ENCODE measurements around the gene ERCC3.
A peak's percentile ranks its signal among the peaks of the same experiment; 100 is the strongest.
"Not testable (repeated sequence)": the region's sequence is repeated elsewhere in the genome, so short reads cannot be mapped to it uniquely, and the experiment has no call there.

The ERCC3 gene

DNA sequence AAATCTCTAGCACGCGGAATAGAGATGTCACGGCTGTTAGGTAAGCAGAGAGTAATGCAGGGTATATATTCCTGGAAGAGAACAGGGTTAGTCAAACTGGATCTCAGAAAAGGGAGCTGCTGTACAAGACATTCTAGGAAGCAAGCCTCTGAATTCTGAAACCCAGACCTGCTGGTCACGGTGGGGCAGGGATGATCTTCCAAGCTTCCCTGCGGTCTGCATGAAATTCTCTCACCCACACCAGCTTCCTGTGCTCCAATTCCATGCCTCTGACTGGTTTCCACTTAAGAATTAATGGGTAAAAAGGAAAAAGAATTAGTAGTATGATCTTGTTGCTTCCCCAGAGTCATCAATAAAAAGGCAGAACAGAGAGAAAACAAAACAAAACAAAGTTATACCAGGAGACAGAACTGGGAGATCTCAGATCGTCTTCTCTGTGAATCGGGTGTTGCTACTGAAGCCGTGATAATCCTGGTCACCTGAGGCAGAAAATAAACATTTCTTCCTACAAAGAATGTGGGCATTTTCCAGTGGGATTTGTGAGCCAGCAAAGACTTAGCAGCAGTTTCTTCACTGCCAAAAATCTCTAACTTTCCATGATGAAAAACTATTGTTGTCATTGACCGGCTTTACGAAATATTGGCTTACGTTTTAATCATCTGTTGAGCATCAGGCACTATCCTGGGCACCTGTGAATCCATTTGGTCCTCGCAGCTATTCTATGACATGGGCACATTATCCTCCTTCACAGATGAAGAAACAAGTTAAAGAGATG, 68.6 kb downstream of the ERCC3 start:
- DNase-seq = no peak

- DNase-seq = not testable (repeated sequence)
Observed at GRCh38 chr2:127224135-127224534, 69.8 kb downstream of the ERCC3 start.

GRCh38 chr2:127220768-127221527, 73.0 kb downstream of the ERCC3 start:
- DNase-seq = no peak

DNA sequence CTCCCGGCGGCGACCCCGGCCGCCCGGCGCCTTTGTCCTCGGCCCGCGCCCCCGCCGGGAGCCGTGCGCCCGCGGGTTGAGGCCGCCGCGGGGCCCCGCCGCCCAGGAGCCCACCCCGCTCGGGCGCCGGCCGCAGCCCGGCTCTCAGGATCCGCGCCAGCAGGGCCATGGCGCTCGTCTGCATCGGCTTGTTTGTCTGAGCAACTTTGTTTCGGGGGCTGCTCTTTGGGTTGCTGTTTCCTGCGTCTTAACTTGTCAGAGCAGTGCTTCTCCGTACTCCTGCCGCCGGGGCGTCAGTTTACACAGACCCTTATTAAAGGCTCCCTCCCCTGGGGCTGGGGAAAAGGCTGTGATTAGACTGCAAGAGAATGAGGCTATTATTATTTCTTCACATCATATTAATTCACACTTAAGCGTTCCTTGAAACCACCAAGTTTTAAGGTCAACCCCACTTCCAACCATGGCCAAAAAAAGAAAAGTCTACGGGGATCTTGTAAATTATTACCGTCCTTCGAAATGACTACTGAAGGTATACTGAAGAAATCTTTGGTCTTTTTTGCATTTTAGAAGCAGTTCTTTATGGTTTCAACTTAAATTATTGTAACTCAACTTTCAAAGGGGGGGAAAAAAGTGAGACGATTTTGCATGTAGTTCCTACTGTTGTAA, 73.7 kb downstream of the ERCC3 start, which contains the start of gene CYP27C1:
TSS of gene CYP27C1 (minus strand) at position 198 of the 666 bp plus-strand sequence. CDS start at position 169, 29 bp downstream.
- DNase-seq = peak; percentile 58

GRCh38 chr2:127219171-127220070, 74.5 kb downstream of the ERCC3 start:
- peak; percentile 68 for DNase-seq

DNA sequence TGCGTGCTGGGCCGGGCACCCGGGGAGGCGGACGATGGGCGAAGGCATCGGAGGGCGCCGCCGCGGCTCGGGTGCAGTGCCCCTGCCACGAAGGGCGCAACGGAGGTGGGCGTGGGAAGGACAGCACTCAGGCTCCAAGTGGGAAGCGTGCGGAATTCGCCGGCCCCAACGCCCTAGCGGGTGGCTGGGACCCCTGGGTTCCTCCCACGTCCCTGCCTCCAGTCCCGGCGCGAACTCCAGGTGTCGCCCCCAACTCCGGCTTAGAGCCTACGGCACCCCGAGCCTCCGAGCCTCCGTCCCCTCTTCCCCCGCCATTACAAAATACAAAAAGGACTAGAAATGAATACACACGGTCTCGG, 75.2 kb downstream of the ERCC3 start:
- no peak for DNase-seq

GRCh38 chr2:127217470-127218325, 76.2 kb downstream of the ERCC3 start:
- DNase-seq = peak; percentile 52

DNA sequence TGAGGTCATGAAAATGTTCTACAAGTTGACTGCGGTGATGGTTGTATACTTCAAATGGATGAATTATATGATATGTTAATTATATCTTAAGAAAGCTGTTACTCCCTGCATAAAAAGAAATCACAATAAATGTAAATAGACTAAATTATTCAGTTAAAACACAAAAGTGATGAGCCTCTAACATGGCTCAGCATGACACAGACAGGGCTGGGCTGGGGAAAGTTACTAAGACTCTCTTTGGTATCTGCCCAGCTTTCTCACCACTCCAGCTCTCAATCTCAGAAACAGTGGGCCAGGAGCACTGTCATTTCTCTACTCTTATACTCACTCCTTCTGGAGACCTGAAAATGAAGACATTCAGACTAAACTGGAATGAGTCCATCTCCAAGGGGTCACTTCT, 77.4 kb downstream of the ERCC3 start:
- DNase-seq = no peak

DNA sequence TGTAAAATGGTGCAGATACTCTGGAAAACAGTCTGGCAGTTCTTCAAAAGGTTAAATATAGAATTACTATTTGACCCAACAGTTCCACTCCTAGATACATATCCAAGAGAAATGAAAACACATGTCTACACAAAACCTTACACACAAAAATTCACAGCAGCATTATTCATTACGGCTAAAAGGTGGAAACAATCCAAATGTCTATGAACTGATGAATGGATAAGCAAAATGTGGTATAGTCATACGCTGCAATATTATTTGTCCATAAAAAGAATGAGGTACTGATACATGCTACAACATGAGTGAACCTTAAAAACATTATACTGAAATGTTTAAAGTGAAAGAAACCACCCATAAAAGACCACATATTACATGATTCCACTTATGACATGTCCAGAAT, 77.8 kb downstream of the ERCC3 start:
- no peak for DNase-seq

DNA sequence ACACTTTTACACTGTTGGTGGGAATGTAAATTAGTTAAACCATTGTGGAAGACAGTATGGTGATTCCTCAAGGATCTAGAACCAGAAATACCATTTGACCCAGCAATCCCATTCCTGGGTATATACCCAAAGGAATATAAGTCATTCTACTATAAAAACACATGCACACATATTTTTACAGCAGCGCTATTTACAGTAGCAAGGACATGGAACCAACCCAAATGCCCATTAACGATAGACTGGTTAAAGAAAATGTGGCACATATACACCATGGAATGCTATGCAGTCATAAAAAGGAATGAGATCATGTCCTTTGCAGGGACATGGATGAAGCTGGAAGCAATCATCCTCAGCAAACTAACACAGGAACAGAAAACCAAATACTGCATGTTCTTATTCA, 79.7 kb downstream of the ERCC3 start:
- not testable (repeated sequence) for DNase-seq

DNA sequence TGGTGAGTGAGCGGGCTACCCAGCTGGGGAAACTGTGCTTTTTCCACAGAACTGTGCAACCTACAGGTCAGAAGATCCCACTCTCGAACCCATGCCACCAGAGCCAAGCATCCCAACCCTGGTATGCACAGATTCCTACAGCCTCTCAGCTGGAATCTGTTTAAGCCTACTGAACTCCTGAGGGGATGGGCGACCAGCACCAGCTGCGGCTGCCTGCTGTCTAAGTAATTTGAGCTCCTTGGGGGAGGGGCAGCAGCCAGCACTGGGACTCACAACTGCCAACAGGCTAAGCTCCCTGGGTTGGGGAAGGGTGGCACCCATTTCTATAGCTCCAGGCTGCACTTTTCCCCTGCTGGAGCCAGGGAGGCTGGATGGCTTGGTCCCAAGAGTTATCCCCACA, 85.6 kb downstream of the ERCC3 start:
- peak; percentile 66 for DNase-seq

All from left hindlimb (tissue), 1 donor.